ENCODE data around the gene PABPN1.

GRCh38 chr14:23354990-23355389, 33.7 kb downstream of the PABPN1 start:
- no peak for TF ChIP-seq POLR2A (IDR thresholded peaks at IDR 0.05)
- TF ChIP-seq CTCF (IDR thresholded peaks at IDR 0.05): no peak

Measured in testis (tissue), 2 donors.